Activated T-cell treated with anti-CD3 and anti-CD28 coated beads for 24 hours (primary cell): Measurements from ENCODE around the gene QTRT2.

Experiments
- DNase-seq: peaks from one replicate; pipeline ENCODE4 v3.0.0-alpha.2; 2020; ENCODE audit warnings: low read depth

Gene QTRT2

GRCh38 chr3:114078126-114078525 lies 21.6 kb downstream of the QTRT2 start:
- DNase-seq, result no peak

- DNase-seq, result no peak
Measured at GRCh38 chr3:114079761-114080160, 23.2 kb downstream of the QTRT2 start.

GRCh38 chr3:114080201-114080600 lies 23.7 kb downstream of the QTRT2 start:
- DNase-seq, result no peak

GRCh38 chr3:114081037-114081436 lies 24.5 kb downstream of the QTRT2 start:
- no peak for DNase-seq

- DNase-seq, result no peak
Measured at GRCh38 chr3:114083112-114083511, 26.6 kb downstream of the QTRT2 start.

- DNase-seq, result no peak
Measured at GRCh38 chr3:114086356-114086755, 29.8 kb downstream of the QTRT2 start.

- DNase-seq, result no peak
Measured at GRCh38 chr3:114089675-114090074, 33.1 kb downstream of the QTRT2 start.

- DNase-seq, result no peak
Measured at GRCh38 chr3:114092151-114093015, 35.8 kb downstream of the QTRT2 start.

GRCh38 chr3:114093016-114093380 lies 36.5 kb downstream of the QTRT2 start:
- no peak for DNase-seq

- DNase-seq, result no peak
Measured at GRCh38 chr3:114093596-114093995, 37.1 kb downstream of the QTRT2 start.

GRCh38 chr3:114095796-114096195 lies 39.3 kb downstream of the QTRT2 start:
- no peak for DNase-seq

- DNase-seq, result no peak
Measured at GRCh38 chr3:114101101-114101500, 44.6 kb downstream of the QTRT2 start.

- no peak for DNase-seq
Measured at GRCh38 chr3:114103181-114103580, 46.6 kb downstream of the QTRT2 start.

- no peak for DNase-seq
Measured at GRCh38 chr3:114103858-114104257, 47.3 kb downstream of the QTRT2 start.

- no peak for DNase-seq
Measured at GRCh38 chr3:114104414-114104813, 47.9 kb downstream of the QTRT2 start.

- DNase-seq, result no peak
Measured at GRCh38 chr3:114108137-114108536, 51.6 kb downstream of the QTRT2 start.

- DNase-seq, result no peak
Measured at GRCh38 chr3:114110439-114110838, 53.9 kb downstream of the QTRT2 start.

- DNase-seq, result no peak
Measured at GRCh38 chr3:114111060-114111770, 54.7 kb downstream of the QTRT2 start.

GRCh38 chr3:114112696-114113095 lies 56.2 kb downstream of the QTRT2 start:
- no peak for DNase-seq

GRCh38 chr3:114114719-114115118 lies 58.2 kb downstream of the QTRT2 start:
- DNase-seq, result no peak

GRCh38 chr3:114115143-114115542 lies 58.6 kb downstream of the QTRT2 start:
- no peak for DNase-seq

- no peak for DNase-seq
Measured at GRCh38 chr3:114119776-114120175, 63.2 kb downstream of the QTRT2 start.

- DNase-seq, result no peak
Measured at GRCh38 chr3:114120211-114120610, 63.7 kb downstream of the QTRT2 start.
